ENCODE results near the gene KLF7.

GRCh38 chr2:207157731-207158130 lies 8.0 kb downstream of the KLF7 start:
- TF ChIP-seq CTCF (IDR thresholded peaks at IDR 0.05; ENCODE audit: insufficient read depth, low read length, poor library complexity, severe bottlenecking) (no peak), EZH2phosphoT487 (conservative IDR thresholded peaks at IDR 0.05; ENCODE audit: low read length) (no peak)
